ENCODE data around the gene LIN9. TPM values are rescaled to one million over a fixed set of nuclear protein-coding genes. Genes with fewer than 3 reads are reported as not detected.

Gene LIN9
- total and polyA plus RNA-seq, 2 of the 13 experiments (the other 11 are each of a cell fraction or from before 2014, with no cell fraction given) = 3.0 to 10.0 TPM

GRCh38 chr1:226223157-226223785 lies 85.7 kb downstream of the LIN9 start, which contains the start of gene MIXL1 (continued):
- peak; percentile 50; the same call in 1 of the 2 replicates for TF ChIP-seq ZNF563 (CRISPR knock-in tag; IDR thresholded peaks at IDR 0.05)
- peak; percentile 73 for TF ChIP-seq GABPB1 (CRISPR knock-in tag; IDR thresholded peaks at IDR 0.05)
- TF ChIP-seq TCF7L2 (IDR thresholded peaks at IDR 0.05; ENCODE audit: low read depth, low read length) = no peak
- TF ChIP-seq ZBTB20 (CRISPR knock-in tag; IDR thresholded peaks at IDR 0.05; ENCODE audit: borderline replicate concordance, low read depth) = peak; percentile 51; the same call in 1 of the 2 replicates
- TF ChIP-seq NR0B2 (CRISPR knock-in tag; IDR thresholded peaks at IDR 0.05) = no peak
- TF ChIP-seq NFKB2 (CRISPR knock-in tag; IDR thresholded peaks at IDR 0.05; ENCODE audit: borderline replicate concordance) = peak; percentile 33; the same call in 1 of the 2 replicates
- peak; percentile 77 for TF ChIP-seq RXRA (CRISPR knock-in tag; IDR thresholded peaks at IDR 0.05)
- no peak for TF ChIP-seq ATF7-NPFF (CRISPR knock-in tag; IDR thresholded peaks at IDR 0.05; ENCODE audit: low read depth)
- TF ChIP-seq RARA (CRISPR knock-in tag; IDR thresholded peaks at IDR 0.05) = peak; percentile 73
- TF ChIP-seq, protein P1, sequence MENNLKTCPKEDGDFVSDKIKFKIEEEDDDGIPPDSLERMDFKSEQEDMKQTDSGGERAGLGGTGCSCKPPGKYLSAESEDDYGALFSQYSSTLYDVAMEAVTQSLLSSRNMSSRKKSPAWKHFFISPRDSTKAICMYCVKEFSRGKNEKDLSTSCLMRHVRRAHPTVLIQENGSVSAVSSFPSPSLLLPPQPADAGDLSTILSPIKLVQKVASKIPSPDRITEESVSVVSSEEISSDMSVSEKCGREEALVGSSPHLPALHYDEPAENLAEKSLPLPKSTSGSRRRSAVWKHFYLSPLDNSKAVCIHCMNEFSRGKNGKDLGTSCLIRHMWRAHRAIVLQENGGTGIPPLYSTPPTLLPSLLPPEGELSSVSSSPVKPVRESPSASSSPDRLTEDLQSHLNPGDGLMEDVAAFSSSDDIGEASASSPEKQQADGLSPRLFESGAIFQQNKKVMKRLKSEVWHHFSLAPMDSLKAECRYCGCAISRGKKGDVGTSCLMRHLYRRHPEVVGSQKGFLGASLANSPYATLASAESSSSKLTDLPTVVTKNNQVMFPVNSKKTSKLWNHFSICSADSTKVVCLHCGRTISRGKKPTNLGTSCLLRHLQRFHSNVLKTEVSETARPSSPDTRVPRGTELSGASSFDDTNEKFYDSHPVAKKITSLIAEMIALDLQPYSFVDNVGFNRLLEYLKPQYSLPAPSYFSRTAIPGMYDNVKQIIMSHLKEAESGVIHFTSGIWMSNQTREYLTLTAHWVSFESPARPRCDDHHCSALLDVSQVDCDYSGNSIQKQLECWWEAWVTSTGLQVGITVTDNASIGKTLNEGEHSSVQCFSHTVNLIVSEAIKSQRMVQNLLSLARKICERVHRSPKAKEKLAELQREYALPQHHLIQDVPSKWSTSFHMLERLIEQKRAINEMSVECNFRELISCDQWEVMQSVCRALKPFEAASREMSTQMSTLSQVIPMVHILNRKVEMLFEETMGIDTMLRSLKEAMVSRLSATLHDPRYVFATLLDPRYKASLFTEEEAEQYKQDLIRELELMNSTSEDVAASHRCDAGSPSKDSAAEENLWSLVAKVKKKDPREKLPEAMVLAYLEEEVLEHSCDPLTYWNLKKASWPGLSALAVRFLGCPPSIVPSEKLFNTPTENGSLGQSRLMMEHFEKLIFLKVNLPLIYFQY (CRISPR knock-in tag; IDR thresholded peaks at IDR 0.05; ENCODE audit: borderline replicate concordance) = peak; percentile 87
- no peak for TF ChIP-seq ZFP37 (CRISPR knock-in tag; IDR thresholded peaks at IDR 0.05; ENCODE audit: borderline replicate concordance)
- TF ChIP-seq EEA1 (CRISPR knock-in tag; IDR thresholded peaks at IDR 0.05; ENCODE audit: borderline replicate concordance) = no peak
- peak; percentile 29; the same call in 1 of the 2 replicates for TF ChIP-seq ESRRA (CRISPR knock-in tag; IDR thresholded peaks at IDR 0.05; ENCODE audit: low read depth)
- peak; percentile 58; the same call in 1 of the 2 replicates for TF ChIP-seq ISL2 (CRISPR knock-in tag; IDR thresholded peaks at IDR 0.05)
- TF ChIP-seq ZBTB7B (CRISPR knock-in tag; IDR thresholded peaks at IDR 0.05) = peak; percentile 79; the same call in 1 of the 2 replicates
- TF ChIP-seq, protein P2, sequence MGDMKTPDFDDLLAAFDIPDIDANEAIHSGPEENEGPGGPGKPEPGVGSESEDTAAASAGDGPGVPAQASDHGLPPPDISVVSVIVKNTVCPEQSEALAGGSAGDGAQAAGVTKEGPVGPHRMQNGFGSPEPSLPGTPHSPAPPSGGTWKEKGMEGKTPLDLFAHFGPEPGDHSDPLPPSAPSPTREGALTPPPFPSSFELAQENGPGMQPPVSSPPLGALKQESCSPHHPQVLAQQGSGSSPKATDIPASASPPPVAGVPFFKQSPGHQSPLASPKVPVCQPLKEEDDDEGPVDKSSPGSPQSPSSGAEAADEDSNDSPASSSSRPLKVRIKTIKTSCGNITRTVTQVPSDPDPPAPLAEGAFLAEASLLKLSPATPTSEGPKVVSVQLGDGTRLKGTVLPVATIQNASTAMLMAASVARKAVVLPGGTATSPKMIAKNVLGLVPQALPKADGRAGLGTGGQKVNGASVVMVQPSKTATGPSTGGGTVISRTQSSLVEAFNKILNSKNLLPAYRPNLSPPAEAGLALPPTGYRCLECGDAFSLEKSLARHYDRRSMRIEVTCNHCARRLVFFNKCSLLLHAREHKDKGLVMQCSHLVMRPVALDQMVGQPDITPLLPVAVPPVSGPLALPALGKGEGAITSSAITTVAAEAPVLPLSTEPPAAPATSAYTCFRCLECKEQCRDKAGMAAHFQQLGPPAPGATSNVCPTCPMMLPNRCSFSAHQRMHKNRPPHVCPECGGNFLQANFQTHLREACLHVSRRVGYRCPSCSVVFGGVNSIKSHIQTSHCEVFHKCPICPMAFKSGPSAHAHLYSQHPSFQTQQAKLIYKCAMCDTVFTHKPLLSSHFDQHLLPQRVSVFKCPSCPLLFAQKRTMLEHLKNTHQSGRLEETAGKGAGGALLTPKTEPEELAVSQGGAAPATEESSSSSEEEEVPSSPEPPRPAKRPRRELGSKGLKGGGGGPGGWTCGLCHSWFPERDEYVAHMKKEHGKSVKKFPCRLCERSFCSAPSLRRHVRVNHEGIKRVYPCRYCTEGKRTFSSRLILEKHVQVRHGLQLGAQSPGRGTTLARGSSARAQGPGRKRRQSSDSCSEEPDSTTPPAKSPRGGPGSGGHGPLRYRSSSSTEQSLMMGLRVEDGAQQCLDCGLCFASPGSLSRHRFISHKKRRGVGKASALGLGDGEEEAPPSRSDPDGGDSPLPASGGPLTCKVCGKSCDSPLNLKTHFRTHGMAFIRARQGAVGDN (CRISPR knock-in tag; IDR thresholded peaks at IDR 0.05) = peak; percentile 81
- TF ChIP-seq ZNF225 (CRISPR knock-in tag; IDR thresholded peaks at IDR 0.05) = no peak
- TF ChIP-seq POLR2G (IDR thresholded peaks at IDR 0.05; ENCODE audit: low read depth, low read length) = peak; percentile 40; the same call in 1 of the 2 replicates
- TF ChIP-seq SMC3 (IDR thresholded peaks at IDR 0.05; ENCODE audit: low read length) = no peak
- no peak for TF ChIP-seq ZNF841 (CRISPR knock-in tag; IDR thresholded peaks at IDR 0.05; ENCODE audit: borderline replicate concordance)
